Gastroesophageal sphincter (tissue), 4 donors: ENCODE results near the gene SPARCL1. TPM values are rescaled to one million over a fixed set of nuclear protein-coding genes. Genes with fewer than 3 reads are reported as not detected.

ENCODE experiments used
- ATAC-seq: fragments of 150-250 bp; one replicate; pipeline ENCODE4 v1.9.1; 2016; ENCODE audit warnings: mild to moderate bottlenecking, moderate library complexity
- H3K27ac ChIP-seq, 4 donors: fragments of 200-600 bp; sonication (generic) in 3 of 4; 1 replicate in 3 of 4; 2 replicates in 1 of 4; pipeline ENCODE4 v1.5.1; 2016 to 2019
- H3K27me3 ChIP-seq: fragments of 200-600 bp; sonication (generic); one replicate; pipeline ENCODE4 v1.5.1; 2019
- H3K36me3 ChIP-seq, 2 donors: fragments of 200-600 bp; sonication (generic); one replicate each; pipeline ENCODE4 v1.5.1; 2019; ENCODE audit warnings: control low read depth in 1 of 2
- H3K4me1 ChIP-seq, 3 donors: fragments of 200-600 bp; sonication (generic); 1 replicate in 2 of 3; 2 replicates in 1 of 3; pipeline ENCODE4 v1.5.1; 2016 to 2019; ENCODE audit warnings: control low read depth in 2 of 3
- H3K4me3 ChIP-seq, 2 donors: fragments of 200-600 bp; sonication (generic); one replicate each; pipeline ENCODE4 v1.5.1; 2019; ENCODE audit warnings: mild to moderate bottlenecking in 1 of 2, moderate library complexity in 1 of 2
- H3K9me3 ChIP-seq, 3 donors: fragments of 200-600 bp; sonication (generic); one replicate each; pipeline ENCODE4 v1.5.1; 2017 to 2019; ENCODE audit warnings: control low read depth in 2 of 3
- EP300 ChIP-seq: sonication (generic); formaldehyde crosslinking; IDR thresholded peaks from one replicate; pipeline ENCODE4 v1.6.1; 2017; ENCODE audit warnings: antibody characterized with exemption, mild to moderate bottlenecking
- POLR2A ChIP-seq, 2 donors: fragments of 450-650 bp; IDR thresholded peaks; one replicate each; pipeline ENCODE4 v1.6.1; 2017; ENCODE audit warnings: antibody characterized with exemption in 2 of 2, mild to moderate bottlenecking in 2 of 2, moderate library complexity in 1 of 2
- POLR2AphosphoS5 ChIP-seq: sonication (generic); formaldehyde crosslinking; IDR thresholded peaks from one replicate; pipeline ENCODE4 v1.6.1; 2017; ENCODE audit warnings: antibody characterized with exemption
- WGBS, 2 donors: methylation state at CpG; one replicate each; pipeline ENCODE4 v1.1.5; 2018; ENCODE audit warnings: low coverage in 1 of 2; 5-methylcytosine and 5-hydroxymethylcytosine counted together
- total RNA-seq, 4 donors: library from RNA; depleted of rRNA; stranded (reverse); fragments of >200 nt; gene quantifications; one replicate each; pipeline ENCODE4 v1.1.0, GENCODE V29; 2016
- TF ChIP-seq, protein P1 (sequence below), 4 experiments: fragments of 200-600 bp in 2 of 4; fragments of 450-650 bp in 2 of 4; sonication (generic) in 1 of 4; IDR thresholded peaks; one replicate each; pipeline ENCODE4 v1.5.1; 2017 to 2019; ENCODE audit warnings: antibody characterized with exemption in 4 of 4, mild to moderate bottlenecking in 2 of 4, moderate library complexity in 2 of 4

SPARCL1 gene
- total RNA-seq, 4 donors from 2014 or later, result 1,558 to 2,335 (median 1,828) TPM

DNA sequence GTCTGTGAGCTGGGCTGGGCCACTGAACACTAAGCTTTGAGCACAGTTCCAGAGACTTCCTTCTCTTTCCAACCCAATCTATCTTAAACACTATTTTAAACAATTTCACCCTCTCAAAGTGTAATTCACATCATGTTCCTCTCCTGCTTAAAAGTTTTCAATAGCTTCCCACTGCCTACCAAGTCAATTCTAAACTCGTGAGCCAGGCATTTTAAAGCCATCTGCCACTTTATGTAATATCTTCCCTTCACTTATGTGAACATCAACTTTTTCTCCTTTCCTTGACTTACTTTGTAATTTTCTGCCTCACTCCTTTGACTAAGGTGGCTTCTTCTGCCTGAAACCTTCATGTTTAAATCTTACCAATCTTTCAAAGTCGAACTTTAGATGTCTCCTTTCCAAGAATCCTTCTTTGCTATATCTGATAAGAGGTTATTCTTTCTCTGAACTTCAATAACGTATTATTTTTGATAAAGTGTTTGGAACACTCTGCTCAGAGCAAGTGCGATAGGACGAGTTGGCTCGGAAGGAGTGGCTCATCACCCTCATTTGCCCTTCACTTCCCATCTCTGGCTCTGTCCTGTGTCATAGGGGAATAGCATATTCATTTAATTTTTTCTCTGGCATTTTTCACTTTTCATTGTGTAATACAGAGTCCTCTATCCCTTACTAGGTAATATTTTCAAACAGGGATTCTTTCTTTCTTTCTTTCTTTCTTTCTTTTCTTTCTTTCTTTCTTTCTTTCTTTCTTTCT is 13.0 kb upstream of the SPARCL1 start:
- no peaks in the 10 kb centered on the region for H3K9me3 ChIP-seq
- H3K4me1 ChIP-seq, result peaks cover 7 to 44% (median 19%) of the 10 kb centered on the region in 3 donors
- ATAC-seq, result no peak
- no peaks in the 10 kb centered on the region for H3K36me3 ChIP-seq
- no peaks in the 10 kb centered on the region for H3K27me3 ChIP-seq
- no peak overlapping the region for H3K4me3 ChIP-seq
- H3K27ac ChIP-seq, result peak overlapping the region; percentile 69 to 99 (median 84)
- no peak for TF ChIP-seq POLR2AphosphoS5
- no peak for TF ChIP-seq EP300
- TF ChIP-seq, protein P1, sequence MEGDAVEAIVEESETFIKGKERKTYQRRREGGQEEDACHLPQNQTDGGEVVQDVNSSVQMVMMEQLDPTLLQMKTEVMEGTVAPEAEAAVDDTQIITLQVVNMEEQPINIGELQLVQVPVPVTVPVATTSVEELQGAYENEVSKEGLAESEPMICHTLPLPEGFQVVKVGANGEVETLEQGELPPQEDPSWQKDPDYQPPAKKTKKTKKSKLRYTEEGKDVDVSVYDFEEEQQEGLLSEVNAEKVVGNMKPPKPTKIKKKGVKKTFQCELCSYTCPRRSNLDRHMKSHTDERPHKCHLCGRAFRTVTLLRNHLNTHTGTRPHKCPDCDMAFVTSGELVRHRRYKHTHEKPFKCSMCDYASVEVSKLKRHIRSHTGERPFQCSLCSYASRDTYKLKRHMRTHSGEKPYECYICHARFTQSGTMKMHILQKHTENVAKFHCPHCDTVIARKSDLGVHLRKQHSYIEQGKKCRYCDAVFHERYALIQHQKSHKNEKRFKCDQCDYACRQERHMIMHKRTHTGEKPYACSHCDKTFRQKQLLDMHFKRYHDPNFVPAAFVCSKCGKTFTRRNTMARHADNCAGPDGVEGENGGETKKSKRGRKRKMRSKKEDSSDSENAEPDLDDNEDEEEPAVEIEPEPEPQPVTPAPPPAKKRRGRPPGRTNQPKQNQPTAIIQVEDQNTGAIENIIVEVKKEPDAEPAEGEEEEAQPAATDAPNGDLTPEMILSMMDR (IDR thresholded peaks at IDR 0.05), result no peak
- no peak for TF ChIP-seq POLR2A (IDR thresholded peaks at IDR 0.05)
- 51 to 66% methylated on average over 6 of the region's 6 CpGs for WGBS, 2 donors

DNA sequence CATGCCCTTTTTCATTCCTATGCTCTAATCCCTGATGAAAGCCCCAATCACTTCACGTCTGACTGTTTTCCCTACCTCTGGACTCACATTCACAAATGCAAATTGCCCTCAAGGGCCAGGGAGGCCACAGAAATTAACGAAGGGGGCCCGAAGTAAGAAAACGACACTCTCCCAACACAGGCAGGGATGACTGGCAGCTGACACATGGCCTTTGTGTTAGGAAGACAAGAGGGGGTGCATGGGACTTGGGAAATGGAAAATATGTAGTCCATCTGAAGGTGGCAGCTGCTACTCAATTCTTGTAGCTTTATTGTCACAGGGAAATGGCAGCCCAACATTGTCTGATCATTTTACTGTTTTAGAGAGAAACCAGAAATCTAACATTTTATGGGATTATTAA is 12.3 kb upstream of the SPARCL1 start:
- H3K4me3 ChIP-seq, result no peak overlapping the region
- no peaks in the 10 kb centered on the region for H3K27me3 ChIP-seq
- peak overlapping the region; percentile 69 to 99 (median 84) for H3K27ac ChIP-seq
- no peak for ATAC-seq
- H3K9me3 ChIP-seq, result no peaks in the 10 kb centered on the region
- H3K4me1 ChIP-seq, result peaks cover 7 to 44% (median 19%) of the 10 kb centered on the region in 3 donors
- H3K36me3 ChIP-seq, result no peaks in the 10 kb centered on the region
- 60% methylated on average over 1 of the region's 4 CpGs; no CpG with 5 or more reads in 1 of the 2 donors for WGBS, 2 donors
- TF ChIP-seq EP300, result no peak
- TF ChIP-seq POLR2A (IDR thresholded peaks at IDR 0.05), result no peak
- no peak for TF ChIP-seq POLR2AphosphoS5
- TF ChIP-seq, protein P1 (IDR thresholded peaks at IDR 0.05), result no peak

GRCh38 chr4:87540146-87541058 is 11.2 kb upstream of the SPARCL1 start:
- Histone ChIP-seq H3K4me3 (peak overlapping the region; percentile 10 to 13), H3K4me1 (peaks cover 7 to 44% (median 19%) of the 10 kb centered on the region in 3 donors), H3K9me3 (no peaks in the 10 kb centered on the region), H3K36me3 (no peaks in the 10 kb centered on the region), H3K27ac (peak overlapping the region; percentile 69 to 99 (median 84)), H3K27me3 (no peaks in the 10 kb centered on the region)
- TF ChIP-seq POLR2A (IDR thresholded peaks at IDR 0.05) (no peak), EP300 (peak; percentile 77), POLR2AphosphoS5 (peak; percentile 92)
- TF ChIP-seq, protein P1 (IDR thresholded peaks at IDR 0.05), result no peak
- WGBS, 2 donors, result 14 to 27% methylated on average over 13 to 15 of the region's 15 CpGs
- ATAC-seq, result peak; percentile 97

GRCh38 chr4:87532907-87533306 is 3.7 kb upstream of the SPARCL1 start:
- Histone ChIP-seq H3K36me3 (no peaks in the 10 kb centered on the region), H3K27me3 (no peaks in the 10 kb centered on the region), H3K4me3 (no peak overlapping the region), H3K4me1 (peaks cover 0 to 28% (median 23%) of the 10 kb centered on the region in 3 donors), H3K27ac (peak overlapping the region in 3 of 4 donors; percentile 91 to 96 (median 96)), H3K9me3 (no peaks in the 10 kb centered on the region)
- TF ChIP-seq POLR2AphosphoS5 (no peak), EP300 (no peak), POLR2A (IDR thresholded peaks at IDR 0.05) (no peak)
- TF ChIP-seq, protein P1 (IDR thresholded peaks at IDR 0.05), result no peak
- 93 to 100% methylated on average over 1 of the region's 1 CpG for WGBS, 2 donors
- ATAC-seq, result no peak
